Stimulated activated CD8-positive, alpha-beta memory T cell treated with anti-CD3 and anti-CD28 coated beads, Interleukin-12 subunit alpha, Interleukin-12 subunit beta, amount 100 ng/mL, for 24 hours (primary cell): ENCODE results near the gene MYB.
"Not testable (repeated sequence)": the region's sequence is repeated elsewhere in the genome, so short reads cannot be mapped to it uniquely, and the experiment has no call there.

Source experiments
- DNase-seq: peaks from one replicate; pipeline ENCODE4 v3.0.0-alpha.2; 2020; ENCODE audit errors: extremely low read depth

MYB gene

GRCh38 chr6:135164387-135164786 is 16.7 kb upstream of the MYB start:
- not testable (repeated sequence) for DNase-seq

- DNase-seq = no peak
Measured at GRCh38 chr6:135165031-135165430, 16.1 kb upstream of the MYB start.

- DNase-seq = no peak
Measured at GRCh38 chr6:135166515-135166914, 14.6 kb upstream of the MYB start.

GRCh38 chr6:135167617-135168016 is 13.5 kb upstream of the MYB start:
- DNase-seq = no peak

DNA sequence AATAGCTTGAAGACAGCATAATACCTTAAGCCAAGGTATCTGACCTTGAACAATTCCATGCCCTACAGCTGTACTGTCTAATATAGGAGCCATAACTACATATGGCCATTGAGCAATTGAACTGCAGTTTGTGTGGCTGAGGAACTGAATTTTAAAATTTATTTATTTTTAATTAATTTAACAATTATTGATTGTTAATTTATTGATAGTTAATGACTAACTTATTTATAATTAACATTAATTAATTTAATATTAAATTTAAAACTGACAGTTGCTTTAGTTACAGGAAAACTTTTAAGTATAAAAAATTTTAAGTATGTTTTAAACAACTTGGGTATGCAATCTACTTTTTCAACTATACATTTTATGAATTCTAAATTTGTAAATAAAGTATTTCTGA is 12.3 kb upstream of the MYB start:
- no peak for DNase-seq

- DNase-seq = no peak
Measured at GRCh38 chr6:135170238-135170637, 10.9 kb upstream of the MYB start.

GRCh38 chr6:135170849-135171248 is 10.3 kb upstream of the MYB start:
- no peak for DNase-seq

- DNase-seq = no peak
Measured at GRCh38 chr6:135173242-135173988, 7.7 kb upstream of the MYB start.

DNA sequence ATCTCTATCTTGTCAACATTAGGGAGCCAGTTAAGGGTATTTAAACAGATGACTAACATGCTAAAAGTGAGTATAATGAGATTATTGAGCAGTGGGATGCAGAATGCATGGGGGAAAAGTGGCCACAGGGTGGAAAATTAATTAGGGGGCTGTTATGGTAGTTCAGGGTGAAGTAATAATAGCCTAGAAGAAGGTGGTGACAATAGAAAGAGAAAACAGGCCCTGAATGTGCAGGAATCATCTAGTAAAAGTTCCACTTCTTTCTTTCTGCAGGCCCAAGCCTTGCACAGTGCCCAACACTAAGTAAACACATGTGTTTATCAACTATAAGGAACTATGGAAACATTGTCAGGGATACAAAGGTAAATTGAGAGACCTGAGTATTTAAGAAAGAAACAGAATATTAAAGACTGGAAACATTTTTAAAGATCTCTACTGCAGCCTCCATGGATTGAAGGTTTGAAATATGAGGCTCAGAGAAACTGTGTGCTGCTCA is 7.1 kb upstream of the MYB start:
- DNase-seq = no peak

DNA sequence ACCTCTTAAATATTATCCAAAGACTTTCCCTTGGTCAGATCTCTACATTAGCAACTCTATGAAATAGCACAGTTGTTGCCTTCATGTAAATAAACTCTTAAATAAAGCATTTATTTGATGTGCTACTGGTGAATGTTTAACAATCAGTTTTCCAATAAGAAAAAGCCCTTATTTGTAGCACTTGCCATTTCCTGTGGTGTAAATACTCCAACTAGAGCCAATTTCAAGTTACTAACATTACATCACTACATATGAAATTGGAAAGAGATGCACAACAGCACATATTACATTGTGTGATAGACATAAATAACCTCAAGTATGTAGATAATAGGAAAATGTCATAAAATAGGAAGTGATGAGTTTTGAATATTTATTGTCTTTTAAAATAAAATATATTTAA is 5.0 kb upstream of the MYB start:
- no peak for DNase-seq

- no peak for DNase-seq
Measured at GRCh38 chr6:135176464-135176863, 4.6 kb upstream of the MYB start.

GRCh38 chr6:135179372-135179771 is 1.7 kb upstream of the MYB start:
- no peak for DNase-seq

DNA sequence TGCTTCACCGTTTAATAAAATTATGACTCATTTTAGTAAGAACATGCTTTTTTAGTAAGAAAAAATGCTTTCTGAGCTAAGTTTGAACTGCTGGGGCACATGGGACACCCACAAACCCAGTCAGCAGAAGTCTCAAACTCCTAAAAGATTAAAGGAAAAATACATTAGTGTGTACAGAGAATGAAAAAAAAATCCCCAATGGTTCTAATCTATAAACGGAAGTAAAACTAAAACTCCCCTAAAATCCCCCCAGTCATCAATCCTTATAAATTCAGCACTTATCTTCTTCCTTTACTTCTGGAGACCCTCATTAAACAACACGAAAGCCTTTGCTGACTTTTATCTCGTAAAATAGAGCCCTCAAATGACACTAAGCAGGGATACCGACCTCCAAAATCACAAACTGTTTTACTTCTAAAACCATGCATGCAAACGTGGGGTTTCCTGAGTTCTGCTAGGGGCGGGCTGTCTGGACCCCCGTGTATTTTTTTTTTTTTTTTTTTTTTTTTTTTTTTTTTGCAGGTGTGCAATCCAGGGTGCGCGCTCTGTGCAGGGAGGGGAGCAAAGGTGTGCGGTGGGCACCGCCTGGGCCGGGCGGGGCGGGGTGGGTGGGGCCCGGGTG is 1.1 kb upstream of the MYB start:
- no peak for DNase-seq

DNA sequence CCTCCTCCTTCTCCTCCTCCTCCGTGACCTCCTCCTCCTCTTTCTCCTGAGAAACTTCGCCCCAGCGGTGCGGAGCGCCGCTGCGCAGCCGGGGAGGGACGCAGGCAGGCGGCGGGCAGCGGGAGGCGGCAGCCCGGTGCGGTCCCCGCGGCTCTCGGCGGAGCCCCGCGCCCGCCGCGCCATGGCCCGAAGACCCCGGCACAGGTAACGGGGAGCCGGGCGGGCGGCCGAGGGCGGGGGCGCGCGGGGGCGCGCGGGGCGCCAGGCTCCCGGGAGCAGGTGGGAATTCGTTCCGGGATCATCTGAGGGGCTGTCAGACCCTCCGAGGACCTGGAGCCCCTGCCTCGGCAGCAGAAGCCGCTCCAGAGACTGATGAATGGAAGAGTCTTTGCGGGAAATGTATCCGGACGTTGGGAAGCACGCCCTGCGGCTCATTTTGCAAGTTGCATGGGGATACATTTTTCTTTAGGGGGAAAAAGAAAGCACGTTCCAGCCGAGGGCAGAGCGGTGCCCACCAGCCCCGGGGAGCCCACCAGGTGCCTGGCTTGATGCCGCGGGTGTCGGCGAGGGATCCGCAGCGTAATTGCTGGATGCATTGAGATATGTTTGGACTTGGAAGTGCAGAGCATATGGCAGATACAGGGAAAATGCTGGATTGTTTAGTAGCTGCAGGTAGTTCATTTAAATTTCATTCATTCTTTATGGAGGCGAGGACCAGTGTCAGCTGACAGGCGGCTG is 394 bp downstream of the MYB start:
- no peak for DNase-seq

GRCh38 chr6:135182071-135183001 is 1.2 kb downstream of the MYB start:
- DNase-seq = no peak

DNA sequence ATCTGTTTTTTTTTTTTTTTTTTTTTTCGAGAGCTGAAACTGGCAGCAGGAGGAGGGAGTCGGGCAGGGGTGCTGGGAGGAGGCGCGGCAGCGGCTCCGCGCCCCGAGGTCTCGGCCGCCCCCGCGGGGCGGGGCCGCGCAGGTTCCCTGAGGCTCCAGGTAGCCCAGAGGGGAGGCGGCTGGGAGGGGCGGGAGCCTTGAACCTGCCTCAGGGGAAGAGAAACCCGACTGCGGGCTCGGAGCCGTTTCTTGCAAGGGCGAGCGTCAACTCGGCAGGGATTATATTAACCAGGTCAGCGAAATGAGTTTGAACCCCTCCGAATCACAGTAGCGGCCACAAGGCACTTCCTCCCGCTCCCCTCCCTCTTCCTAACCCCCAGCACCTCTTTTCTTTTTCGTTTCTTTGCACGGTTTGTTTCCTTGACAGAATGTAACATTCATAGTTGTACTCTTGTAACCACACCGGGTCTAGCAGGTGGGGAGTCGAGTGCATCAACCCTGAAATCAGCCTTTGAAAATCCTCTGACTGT is 2.0 kb downstream of the MYB start:
- no peak for DNase-seq

DNA sequence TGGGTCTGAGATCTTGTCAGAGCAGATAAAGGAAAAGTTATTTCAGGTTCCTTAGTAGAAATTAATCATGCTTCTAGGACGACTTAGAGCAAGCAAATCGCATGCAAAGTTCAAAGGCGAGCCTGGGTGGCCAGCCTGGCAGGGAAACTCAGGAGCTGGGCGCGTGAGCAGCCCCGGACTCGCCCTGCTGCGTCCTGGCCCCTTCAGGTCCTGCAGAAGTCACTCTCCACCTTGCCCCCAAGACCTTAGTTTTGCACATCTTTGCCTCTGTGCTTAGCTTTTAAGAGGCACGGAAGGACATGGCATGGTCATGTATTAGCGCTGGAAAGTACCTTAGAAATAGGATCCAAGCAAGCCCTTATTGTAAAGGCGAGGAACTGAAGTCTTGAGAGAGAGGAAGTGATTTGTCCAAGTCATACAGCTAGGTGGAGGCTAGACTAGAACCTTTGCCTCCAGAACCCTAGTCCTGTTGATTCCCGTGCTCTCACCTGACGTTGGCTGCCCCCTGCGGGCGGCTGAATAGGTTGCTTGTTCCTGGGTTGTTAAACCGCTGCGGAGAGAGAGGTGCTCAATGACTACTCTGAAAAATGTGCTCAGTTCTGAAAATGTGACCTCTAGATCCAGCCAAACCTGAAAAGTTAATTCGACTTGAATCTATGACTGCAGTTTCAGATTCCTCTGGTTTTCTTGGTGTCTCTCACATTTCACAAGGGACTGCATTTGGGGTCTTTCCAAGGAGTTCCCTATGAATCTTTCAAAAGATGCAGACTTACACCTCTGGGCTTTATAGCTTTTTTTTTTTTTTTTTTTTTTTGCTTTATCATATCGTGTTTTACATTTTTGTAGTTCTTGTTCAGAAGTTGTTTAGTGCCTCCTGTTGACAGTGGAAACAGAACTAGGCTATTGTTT is 2.7 kb downstream of the MYB start:
- no peak for DNase-seq

GRCh38 chr6:135185483-135185882 is 4.4 kb downstream of the MYB start:
- no peak for DNase-seq

DNA sequence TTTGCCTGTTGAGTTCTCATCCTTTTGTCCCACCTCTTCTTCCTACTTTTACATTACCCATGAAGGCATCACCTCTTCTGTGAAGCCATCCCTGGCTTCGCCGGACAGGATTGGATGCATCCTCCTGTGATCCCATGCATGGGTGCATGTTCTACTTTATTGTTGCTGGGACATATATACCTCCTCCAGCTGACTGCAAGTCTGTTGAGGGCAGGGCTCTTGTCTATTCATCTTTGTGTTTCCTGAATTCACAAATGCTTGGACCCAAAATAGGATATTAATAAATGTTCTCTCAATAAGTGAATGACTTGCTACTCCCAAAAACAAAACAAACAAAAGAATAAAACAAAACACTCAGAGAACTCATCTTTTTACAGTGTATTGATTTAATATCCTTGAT is 5.1 kb downstream of the MYB start:
- no peak for DNase-seq

- no peak for DNase-seq
Measured at GRCh38 chr6:135187372-135187771, 6.3 kb downstream of the MYB start.
